ENCODE results near the gene ACP7. TPM values are rescaled to one million over a fixed set of nuclear protein-coding genes. Genes with fewer than 3 reads are reported as not detected.
"Not testable (repeated sequence)": the region's sequence is repeated elsewhere in the genome, so short reads cannot be mapped to it uniquely, and the experiment has no call there.

ACP7 gene
- total and polyA plus RNA-seq, 9 of the 15 experiments (the other 6 are each of a cell fraction or from before 2014, with no cell fraction given): not detected

DNA sequence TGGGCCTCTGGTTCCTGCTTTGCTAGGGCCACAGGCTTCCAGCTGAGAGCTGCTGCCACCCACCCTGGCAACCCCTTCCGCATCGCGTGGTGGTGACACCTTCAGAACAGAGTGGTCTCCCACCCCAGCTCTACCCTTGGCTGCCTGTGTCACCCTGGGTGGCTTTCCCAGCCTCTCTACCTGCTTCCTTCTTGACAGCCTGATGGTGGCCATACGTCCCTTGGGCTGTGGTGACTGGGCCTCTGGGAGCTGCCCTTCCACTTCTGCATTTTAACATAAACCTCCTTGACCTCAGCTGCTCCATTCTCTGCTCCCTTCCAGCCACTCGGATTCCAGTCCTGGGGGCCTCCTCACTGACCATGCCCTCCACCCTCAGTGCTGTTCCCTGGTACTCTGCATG, 58.5 kb downstream of the ACP7 start:
- Histone ChIP-seq H3K27ac (ENCODE audit: extremely low read depth, low read depth, low read length) (no peak overlapping the region), H3K79me2 (ENCODE audit: control insufficient read depth, insufficient read depth, low read length) (peaks cover 75% of the 10 kb centered on the region), H3K9ac (ENCODE audit: insufficient read depth in 1 of 2, low read depth in 2 of 2, low read length in 2 of 2) (peak overlapping the region in 1 of 2 experiments; percentile 79; a peak in 2 of 4 replicates), H3K36me3 (ENCODE audit: control insufficient read depth, insufficient read depth, low read length) (no peaks in the 10 kb centered on the region), H4K20me1 (replicated peaks; ENCODE audit: control insufficient read depth, insufficient read depth, low read length) (peaks cover 41% of the 10 kb centered on the region), H3K27me3 (ENCODE audit: control insufficient read depth in 2 of 2, insufficient read depth in 2 of 2, low read length in 2 of 2) (no peaks in the 10 kb centered on the region), H3K9me3 (replicated peaks; ENCODE audit: control insufficient read depth, insufficient read depth, low read depth, low read length) (no peaks in the 10 kb centered on the region), H3K4me1 (replicated peaks in 1 of 2; ENCODE audit: control insufficient read depth in 2 of 2, insufficient read depth in 2 of 2, low read length in 2 of 2) (peaks cover 21 to 52% of the 10 kb centered on the region in 2 experiments), H3K4me3 (no peak overlapping the region), H3K9me1 (ENCODE audit: control insufficient read depth, insufficient read depth, low read length) (peaks cover 8% of the 10 kb centered on the region), H2AFZ (ENCODE audit: low read depth, low read length) (no peak overlapping the region), H3K4me2 (ENCODE audit: insufficient read depth, low read length) (no peak overlapping the region)
- in situ Hi-C loops (cut with MboI): no loop called here
- ATAC-seq (no peak), DNase-seq (ENCODE audit: extremely low read depth in 1 of 4, low spot score in 3 of 4) (no peak), FAIRE-seq (no peak)
- POLR2A ChIA-PET: no interaction called here
- intact Hi-C loops (cut with micrococcal nuclease): no loop called here
- TF ChIP-seq LEF1 (IDR thresholded peaks at IDR 0.05) (no peak), SPI1 (IDR thresholded peaks at IDR 0.05; ENCODE audit: borderline replicate concordance, low read depth, low read length) (peak; percentile 60; the same call in 1 of the 2 replicates)
- CTCF ChIA-PET (ENCODE audit: low intra/inter-chr PET ratio): no interaction called here
- BruUV-seq (replicated peaks): no TSS peak
- 89% methylated on average over 5 of the region's 5 CpGs for WGBS (ENCODE audit: insufficient coverage, low coverage, missing lambda C conversion rate)

DNA sequence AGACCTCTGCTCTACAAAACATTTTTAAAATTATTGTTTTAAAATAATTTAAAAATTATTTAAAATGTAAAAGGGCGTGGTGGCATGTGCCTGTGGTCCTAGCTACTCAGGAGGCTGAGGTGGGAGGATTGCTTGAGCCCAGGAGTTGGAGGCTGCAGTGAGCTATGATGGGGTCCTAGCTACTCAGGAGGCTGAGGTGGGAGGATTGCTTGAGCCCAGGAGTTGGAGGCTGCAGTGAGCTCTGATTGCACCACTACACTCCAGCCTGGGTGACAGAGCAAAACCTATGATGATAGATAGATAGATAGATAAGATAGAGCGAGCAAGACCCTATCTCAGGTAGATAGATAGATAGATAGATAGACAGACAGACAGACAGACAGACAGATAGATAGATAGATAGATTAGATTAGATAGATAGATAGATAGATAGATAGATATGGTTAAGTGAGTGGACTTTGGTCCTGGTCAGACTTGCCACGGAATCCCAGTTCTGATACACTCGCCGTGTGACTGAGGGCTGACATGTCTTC, 59.7 kb downstream of the ACP7 start:
- H3K27me3 ChIP-seq (ENCODE audit: control insufficient read depth in 2 of 2, insufficient read depth in 2 of 2, low read length in 2 of 2); FAIRE-seq; CTCF ChIA-PET (ENCODE audit: low intra/inter-chr PET ratio); in situ Hi-C loops (cut with MboI); ATAC-seq; H2AFZ ChIP-seq (ENCODE audit: low read depth, low read length); BruUV-seq (replicated peaks); H3K9me3 ChIP-seq (replicated peaks; ENCODE audit: control insufficient read depth, insufficient read depth, low read depth, low read length); H3K4me3 ChIP-seq; H3K9me1 ChIP-seq (ENCODE audit: control insufficient read depth, insufficient read depth, low read length); DNase-seq (ENCODE audit: extremely low read depth in 1 of 4, low spot score in 3 of 4); intact Hi-C loops (cut with micrococcal nuclease); H3K27ac ChIP-seq (ENCODE audit: extremely low read depth, low read depth, low read length); H3K4me2 ChIP-seq (ENCODE audit: insufficient read depth, low read length); H3K36me3 ChIP-seq (ENCODE audit: control insufficient read depth, insufficient read depth, low read length): not testable (repeated sequence)
- Histone ChIP-seq H3K4me1 (replicated peaks in 1 of 2; ENCODE audit: control insufficient read depth in 2 of 2, insufficient read depth in 2 of 2, low read length in 2 of 2) (peaks cover 21 to 47% of the 10 kb centered on the region in 2 experiments), H3K79me2 (ENCODE audit: control insufficient read depth, insufficient read depth, low read length) (peaks cover 68% of the 10 kb centered on the region), H3K9ac (ENCODE audit: insufficient read depth in 1 of 2, low read depth in 2 of 2, low read length in 2 of 2) (peak overlapping the region in 1 of 2 experiments; percentile 71; a peak in 2 of 4 replicates), H4K20me1 (replicated peaks; ENCODE audit: control insufficient read depth, insufficient read depth, low read length) (peaks cover 41% of the 10 kb centered on the region)
- POLR2A ChIA-PET: interaction anchor here (1.2 to 2.6 kb wide), 2 partner anchors 11 to 182 kb away, joined by 3 to 13 read pairs; no protein-coding TSS in a partner anchor
- TF ChIP-seq DACH1 (IDR thresholded peaks at IDR 0.05; ENCODE audit: partially characterized antibody): peak; percentile 48
- TF ChIP-seq MTA1 (IDR thresholded peaks at IDR 0.05; ENCODE audit: borderline replicate concordance): peak; percentile 34; the same call in 1 of the 2 replicates
- TF ChIP-seq GATA2 (CRISPR knock-in tag; IDR thresholded peaks at IDR 0.05): peak; percentile 18; the same call in 1 of the 2 replicates
- whole genome bisulfite sequencing (ENCODE audit: insufficient coverage, low coverage, missing lambda C conversion rate): 79% methylated on average over 5 of the region's 5 CpGs

Data from K562 (cell line).